Measurements from ENCODE around the gene TRAPPC3.

GRCh38 chr1:36175137-36176095 is 26.1 kb upstream of the TRAPPC3 start:
- no peak for TF ChIP-seq CTCF (IDR thresholded peaks at IDR 0.05; ENCODE audit: insufficient read depth, low read length)
- TF ChIP-seq POLR2AphosphoS5 (IDR thresholded peaks at IDR 0.05; ENCODE audit: low read depth), result no peak

Data from HL-60 (cell line).